Activated CD4-positive, alpha-beta memory T cell treated with anti-CD3 and anti-CD28 coated beads for 36 hours (primary cell): ENCODE measurements around the gene CPNE4. TPM values are rescaled to one million over a fixed set of nuclear protein-coding genes. Genes with fewer than 3 reads are reported as not detected.

Experiments used
- CTCF ChIA-PET: fragments of 350-600 bp; sonication (Branson Sonifier 250); formaldehyde crosslinking; loops from one replicate; lab custom pipeline; 2021; ENCODE audit warnings: antibody characterized with exemption, inconsistent platforms; lab: Charles Lee
- POLR2A ChIA-PET: fragments of 350-600 bp; sonication (Branson Sonifier 250); formaldehyde crosslinking; loops from one replicate; lab custom pipeline; 2021; ENCODE audit warnings: antibody characterized with exemption; lab: Charles Lee
- DNase-seq: peaks from one replicate; pipeline ENCODE4 v3.0.0-alpha.2; 2020
- H3K27ac Mint-ChIP-seq: one replicate; pipeline ENCODE4 v1.8.0; 2021; ENCODE audit warnings: mixed read lengths
- H3K27me3 Mint-ChIP-seq: one replicate; pipeline ENCODE4 v1.8.0; 2021; ENCODE audit warnings: mixed read lengths
- H3K36me3 Mint-ChIP-seq: one replicate; pipeline ENCODE4 v1.8.0; 2021; ENCODE audit warnings: mixed read lengths
- H3K4me1 Mint-ChIP-seq: one replicate; pipeline ENCODE4 v1.8.0; 2021; ENCODE audit warnings: low read depth, mixed read lengths
- H3K4me3 Mint-ChIP-seq: one replicate; pipeline ENCODE4 v1.8.0; 2021; ENCODE audit warnings: mild to moderate bottlenecking, mixed read lengths
- H3K9me3 Mint-ChIP-seq: one replicate; pipeline ENCODE4 v1.8.0; 2021; ENCODE audit warnings: mixed read lengths
- intact Hi-C: fragments of 100-400 bp; cut with micrococcal nuclease; formaldehyde crosslinking; loops from one replicate; pipeline ENCODE4 v1.15.1; 2023
- total RNA-seq, 2 experiments: library from RNA; stranded (reverse); gene quantifications; one replicate each; pipeline ENCODE4 v1.2.3, GENCODE V29; 2021

CPNE4 gene
- total RNA-seq, 2 experiments from 2014 or later: not detected

DNA sequence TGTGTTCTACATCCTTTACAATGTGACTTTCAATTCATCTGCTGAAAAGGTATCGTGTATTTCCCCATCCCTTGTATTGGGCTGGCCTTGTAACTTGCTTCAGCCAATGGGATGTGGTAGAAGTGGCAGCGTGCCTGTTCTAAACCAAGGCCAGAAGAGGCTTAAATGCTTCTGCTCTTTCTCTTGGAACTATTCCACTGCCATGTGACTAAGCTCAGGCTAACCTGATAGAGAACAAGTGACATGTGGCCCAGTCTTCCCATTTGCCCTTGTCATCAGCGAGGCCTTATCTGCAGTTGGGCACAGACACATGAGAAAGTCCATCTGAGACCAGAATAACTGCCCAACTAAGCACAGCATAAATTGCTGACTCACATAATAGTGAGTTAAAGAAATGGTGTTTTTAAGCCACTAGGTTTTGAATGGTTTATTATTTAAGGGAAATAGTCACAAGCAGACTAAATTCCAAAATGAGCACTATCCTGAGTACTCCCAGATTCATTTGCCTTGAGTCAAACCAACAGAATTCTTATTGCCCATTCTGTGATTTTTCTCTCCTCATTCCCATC lies 230.2 kb downstream of the CPNE4 start:
- no peak overlapping the region for H3K27ac Mint-ChIP-seq
- H3K4me3 Mint-ChIP-seq: no peak overlapping the region
- H3K36me3 Mint-ChIP-seq: no peaks in the 10 kb centered on the region
- intact Hi-C loops: no loop called here
- H3K4me1 Mint-ChIP-seq: no peaks in the 10 kb centered on the region
- no peak for DNase-seq
- H3K9me3 Mint-ChIP-seq: no peaks in the 10 kb centered on the region
- ChIA-PET CTCF (interaction anchor here (1.3 kb wide), 1 partner anchor 10 kb away, joined by 3 read pairs; no protein-coding TSS in a partner anchor), POLR2A (no interaction called here)
- peaks cover 3% of the 10 kb centered on the region for H3K27me3 Mint-ChIP-seq

DNA sequence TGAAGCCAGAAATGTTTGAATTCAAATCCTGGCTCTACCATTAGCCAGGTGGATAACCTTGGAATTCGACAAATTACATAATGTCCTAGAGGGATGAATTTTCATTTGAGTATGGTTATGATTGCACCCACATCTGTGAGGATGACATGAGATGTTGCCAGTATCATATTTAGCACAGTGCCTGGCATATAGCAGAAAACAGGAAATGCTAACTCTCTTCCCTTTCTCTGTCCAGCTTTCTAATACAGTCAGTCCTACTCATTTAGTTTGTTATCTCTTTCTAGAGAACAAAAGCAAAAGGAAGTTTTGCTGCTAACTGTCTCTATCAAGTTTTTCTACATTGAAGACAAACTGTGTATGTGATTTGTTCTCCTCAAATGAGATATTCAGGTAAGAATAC lies 231.7 kb downstream of the CPNE4 start:
- Mint-ChIP-seq H3K9me3 (no peaks in the 10 kb centered on the region), H3K27ac (no peak overlapping the region), H3K27me3 (peaks cover 3% of the 10 kb centered on the region), H3K4me1 (no peaks in the 10 kb centered on the region), H3K4me3 (no peak overlapping the region), H3K36me3 (no peaks in the 10 kb centered on the region)
- no peak for DNase-seq
- ChIA-PET POLR2A (no interaction called here), CTCF (no interaction called here)
- intact Hi-C loops: no loop called here

DNA sequence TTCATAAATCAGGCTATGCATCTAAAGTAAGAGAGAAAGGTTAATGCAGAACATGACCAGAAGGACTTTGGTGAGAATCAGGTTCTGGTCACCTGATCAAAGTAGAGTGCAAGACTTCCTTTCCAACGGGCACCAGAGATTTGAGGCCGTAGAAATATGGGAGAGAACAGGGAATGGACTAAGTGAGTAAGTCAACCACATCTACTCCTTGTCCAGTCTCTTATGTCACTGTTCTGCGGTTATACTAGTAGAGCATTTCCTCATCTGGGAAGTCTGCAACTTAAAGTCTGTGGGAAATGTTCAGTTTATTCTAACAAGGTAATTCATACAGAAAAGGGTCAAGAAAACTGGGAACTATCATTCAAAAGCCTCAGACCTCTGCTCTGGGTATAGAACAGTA lies 232.8 kb downstream of the CPNE4 start:
- no peaks in the 10 kb centered on the region for H3K9me3 Mint-ChIP-seq
- intact Hi-C loops: no loop called here
- DNase-seq: no peak
- ChIA-PET POLR2A (no interaction called here), CTCF (no interaction called here)
- H3K27ac Mint-ChIP-seq: no peak overlapping the region
- no peaks in the 10 kb centered on the region for H3K4me1 Mint-ChIP-seq
- H3K27me3 Mint-ChIP-seq: peaks cover 3% of the 10 kb centered on the region
- no peak overlapping the region for H3K4me3 Mint-ChIP-seq
- H3K36me3 Mint-ChIP-seq: no peaks in the 10 kb centered on the region

DNA sequence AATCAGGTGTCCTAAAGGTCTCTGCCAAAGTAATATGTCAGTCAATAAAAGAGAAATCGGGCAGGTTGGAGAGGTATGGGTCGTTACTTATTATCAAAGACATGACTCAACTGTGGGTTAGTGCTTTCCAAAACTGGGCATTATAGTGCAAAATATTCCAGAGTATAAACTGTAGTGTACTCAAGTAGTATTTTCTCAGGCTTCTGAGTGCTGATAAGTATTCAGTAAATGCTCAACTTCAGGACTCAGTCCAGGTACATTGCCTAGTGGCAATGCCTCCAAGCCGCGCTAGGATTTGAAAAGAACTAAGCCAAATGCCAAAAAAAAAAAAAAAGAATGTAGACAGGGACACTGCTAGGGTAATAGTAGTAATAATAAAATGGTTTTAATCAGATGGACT lies 233.2 kb downstream of the CPNE4 start:
- Mint-ChIP-seq H3K36me3 (no peaks in the 10 kb centered on the region), H3K4me3 (no peak overlapping the region), H3K4me1 (peaks cover 3% of the 10 kb centered on the region), H3K27me3 (peaks cover 3% of the 10 kb centered on the region), H3K27ac (no peak overlapping the region), H3K9me3 (no peaks in the 10 kb centered on the region)
- DNase-seq: no peak
- ChIA-PET CTCF (no interaction called here), POLR2A (no interaction called here)
- intact Hi-C loops: no loop called here

DNA sequence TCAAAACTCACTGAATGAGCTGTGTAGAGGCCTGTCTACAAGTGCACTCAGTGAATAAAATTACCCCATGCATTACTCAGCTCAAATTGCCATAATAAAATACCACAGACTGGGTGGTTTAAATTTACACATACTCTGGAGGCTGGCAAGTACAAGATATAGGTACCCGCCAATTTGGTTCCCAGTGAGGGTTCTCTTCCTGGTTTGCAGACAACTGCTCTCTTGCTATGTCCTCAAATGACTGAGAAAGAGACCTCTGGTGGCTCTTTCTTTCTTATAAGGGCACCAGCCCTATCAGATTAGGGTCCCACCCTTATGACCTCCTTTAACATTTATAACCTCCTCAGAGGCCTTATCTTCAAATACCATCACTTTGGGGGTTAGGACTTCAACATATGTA lies 237.0 kb downstream of the CPNE4 start:
- Mint-ChIP-seq H3K4me1 (peaks cover 8% of the 10 kb centered on the region), H3K36me3 (no peaks in the 10 kb centered on the region), H3K27me3 (peaks cover 15% of the 10 kb centered on the region), H3K27ac (no peak overlapping the region), H3K9me3 (no peaks in the 10 kb centered on the region), H3K4me3 (no peak overlapping the region)
- ChIA-PET CTCF (no interaction called here), POLR2A (no interaction called here)
- DNase-seq: no peak
- intact Hi-C loops: loop anchor here (10.0 kb wide), 1 partner anchor 763 kb away; no protein-coding TSS in a partner anchor

DNA sequence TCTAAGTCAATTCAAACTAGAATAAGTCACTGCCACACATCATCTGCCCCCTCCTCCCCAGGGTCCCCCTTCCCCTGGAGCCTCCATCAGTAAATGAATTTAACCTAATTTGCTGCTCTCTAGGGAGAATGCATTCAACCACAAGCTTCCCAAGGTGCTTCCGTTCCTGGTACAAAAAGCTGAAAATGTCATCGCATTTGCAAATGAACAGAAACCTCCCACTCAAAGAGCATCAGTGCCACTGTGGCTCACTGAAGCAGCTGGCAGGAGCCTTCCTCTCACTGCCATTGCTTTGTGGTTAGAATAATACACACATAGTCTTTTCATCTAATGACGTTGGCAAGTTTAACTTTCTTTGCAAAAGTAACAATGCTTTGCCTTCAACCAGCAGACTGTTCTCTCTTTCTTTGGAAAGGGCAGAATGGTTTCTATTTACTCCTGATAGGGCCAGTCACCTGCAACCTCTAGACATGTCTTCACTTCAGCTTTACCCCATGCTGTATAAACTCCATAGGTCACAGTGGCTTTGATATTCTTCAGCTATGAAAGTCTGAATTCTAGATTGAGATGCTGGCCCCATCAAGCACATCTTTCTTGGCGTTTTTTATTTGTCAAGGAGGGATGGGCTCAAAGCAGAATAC lies 238.1 kb downstream of the CPNE4 start:
- ChIA-PET POLR2A (no interaction called here), CTCF (interaction anchor here (0.5 to 1.7 kb wide), 5 partner anchors 11 to 414 kb away, joined by 3 to 6 read pairs (median 4); no protein-coding TSS in a partner anchor)
- Mint-ChIP-seq H3K4me1 (peaks cover 8% of the 10 kb centered on the region), H3K4me3 (no peak overlapping the region), H3K27ac (no peak overlapping the region), H3K36me3 (no peaks in the 10 kb centered on the region), H3K27me3 (peaks cover 13% of the 10 kb centered on the region), H3K9me3 (no peaks in the 10 kb centered on the region)
- DNase-seq: peak; percentile 10
- intact Hi-C loops: loop anchor here (10.0 kb wide), 1 partner anchor 762 kb away; no protein-coding TSS in a partner anchor

DNA sequence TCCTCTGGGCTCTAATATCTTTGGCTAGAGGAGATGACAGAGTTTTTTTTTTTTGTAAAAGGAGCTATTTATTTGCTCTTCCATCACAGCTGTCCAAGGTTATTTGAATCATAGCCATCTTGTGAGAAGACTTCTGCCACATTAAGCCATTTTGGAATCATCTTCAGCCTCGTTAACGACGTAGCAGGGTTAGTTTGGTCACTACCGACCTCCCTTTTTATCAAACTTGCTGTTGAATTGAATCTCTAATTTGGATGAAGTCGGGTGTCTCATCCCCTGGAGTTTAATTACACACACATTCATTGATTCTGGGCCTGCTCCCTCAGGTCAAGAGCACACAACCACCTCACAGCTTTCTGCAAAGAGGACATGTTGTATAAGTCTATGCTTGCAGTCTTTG lies 238.7 kb downstream of the CPNE4 start:
- POLR2A ChIA-PET: no interaction called here
- intact Hi-C loops: loop anchor here (10.0 kb wide), 1 partner anchor 761 kb away; no protein-coding TSS in a partner anchor
- peaks cover 13% of the 10 kb centered on the region for H3K27me3 Mint-ChIP-seq

DNA sequence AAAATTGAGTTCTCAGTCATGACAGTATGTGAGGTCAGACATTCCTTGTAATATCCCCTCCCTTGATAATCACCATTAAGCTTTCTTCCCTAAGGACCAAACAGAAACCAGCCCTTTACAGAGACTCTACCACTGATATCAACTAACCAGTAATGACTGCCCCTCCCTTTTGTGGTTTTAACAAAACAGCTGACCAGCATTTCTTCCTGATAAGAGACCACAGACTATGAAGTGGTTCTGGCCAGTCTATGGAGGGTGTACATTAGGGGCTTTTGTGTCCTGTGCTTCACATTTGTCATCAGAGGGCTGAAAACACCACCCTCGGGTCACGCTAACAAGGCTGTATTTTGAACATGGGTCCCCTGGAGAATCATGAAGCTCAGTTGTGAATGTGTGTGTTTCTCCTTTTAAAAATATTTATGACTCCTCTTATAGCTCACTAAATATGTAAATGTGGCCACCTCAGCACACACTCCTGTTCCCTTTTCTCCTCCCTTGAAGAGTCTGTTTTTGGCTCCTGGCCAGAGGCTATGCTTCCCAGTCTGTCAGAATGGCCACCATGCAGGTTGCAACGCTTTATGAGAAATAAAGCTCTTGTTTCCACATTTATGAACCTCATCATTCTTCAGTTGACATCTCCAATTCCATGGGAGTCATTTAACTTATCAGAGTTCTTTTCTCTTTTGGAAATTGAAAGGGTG lies 239.3 kb downstream of the CPNE4 start:
- no peaks in the 10 kb centered on the region for H3K36me3 Mint-ChIP-seq
- peaks cover 8% of the 10 kb centered on the region for H3K4me1 Mint-ChIP-seq
- no peak for DNase-seq
- H3K4me3 Mint-ChIP-seq: no peak overlapping the region
- POLR2A ChIA-PET: no interaction called here
- CTCF ChIA-PET: interaction anchor here (0.6 to 2.2 kb wide), 12 partner anchors 10 to 763 kb away, joined by 3 to 8 read pairs (median 4); partner anchors contain the start of gene CPNE4
- H3K9me3 Mint-ChIP-seq: no peaks in the 10 kb centered on the region
- H3K27ac Mint-ChIP-seq: no peak overlapping the region
- H3K27me3 Mint-ChIP-seq: peaks cover 13% of the 10 kb centered on the region
- intact Hi-C loops: loop anchor here (1.0 to 10.0 kb wide), 3 partner anchors 234 to 761 kb away; no protein-coding TSS in a partner anchor

More for the DNA sequence above, 238.7 kb downstream of the CPNE4 start:
- Mint-ChIP-seq H3K36me3 (no peaks in the 10 kb centered on the region), H3K27ac (no peak overlapping the region), H3K4me3 (no peak overlapping the region), H3K9me3 (no peaks in the 10 kb centered on the region), H3K4me1 (peaks cover 8% of the 10 kb centered on the region)
- CTCF ChIA-PET: interaction anchor here (0.9 to 1.7 kb wide), 6 partner anchors 10 to 763 kb away, joined by 3 to 8 read pairs (median 5); no protein-coding TSS in a partner anchor
- no peak for DNase-seq

DNA sequence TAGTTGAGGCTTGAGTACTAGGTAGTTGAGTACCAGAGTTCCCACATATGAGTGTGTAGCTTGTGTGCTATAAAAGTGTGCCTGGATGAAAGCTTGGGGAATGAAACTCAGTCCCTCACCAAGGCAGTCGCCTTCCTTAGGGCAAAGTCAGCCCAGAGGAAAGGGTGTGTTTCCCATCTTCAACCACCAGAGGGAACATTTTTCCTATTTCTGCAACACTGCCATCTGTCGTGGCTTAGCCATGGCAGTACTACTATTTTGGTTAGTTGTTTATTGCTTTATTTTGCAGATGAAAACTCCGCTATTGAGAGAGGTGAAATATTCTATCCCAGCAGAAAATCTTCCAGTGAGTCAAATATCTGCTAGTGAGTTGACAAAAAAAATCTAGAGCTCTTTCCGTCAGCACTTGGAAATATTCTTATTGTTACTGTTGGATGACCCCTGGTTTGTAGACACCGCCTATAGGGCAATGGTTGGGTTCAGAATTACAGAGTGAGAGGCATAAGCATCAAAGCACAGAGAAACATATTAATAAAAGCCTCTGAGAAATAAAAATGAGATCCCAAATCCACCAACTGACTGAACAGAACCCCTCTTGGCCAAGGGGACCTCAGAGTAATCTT lies 239.9 kb downstream of the CPNE4 start:
- Mint-ChIP-seq H3K4me1 (peaks cover 8% of the 10 kb centered on the region), H3K27ac (no peak overlapping the region), H3K4me3 (no peak overlapping the region), H3K27me3 (peaks cover 13% of the 10 kb centered on the region), H3K9me3 (no peaks in the 10 kb centered on the region), H3K36me3 (no peaks in the 10 kb centered on the region)
- CTCF ChIA-PET: interaction anchor here (0.5 to 2.2 kb wide), 14 partner anchors 10 to 1036 kb away, joined by 3 to 9 read pairs (median 4); partner anchors contain the start of gene CPNE4
- POLR2A ChIA-PET: no interaction called here
- intact Hi-C loops: loop anchor here (1.0 to 10.0 kb wide), 3 partner anchors 234 to 760 kb away; no protein-coding TSS in a partner anchor
- peak; percentile 16 for DNase-seq

DNA sequence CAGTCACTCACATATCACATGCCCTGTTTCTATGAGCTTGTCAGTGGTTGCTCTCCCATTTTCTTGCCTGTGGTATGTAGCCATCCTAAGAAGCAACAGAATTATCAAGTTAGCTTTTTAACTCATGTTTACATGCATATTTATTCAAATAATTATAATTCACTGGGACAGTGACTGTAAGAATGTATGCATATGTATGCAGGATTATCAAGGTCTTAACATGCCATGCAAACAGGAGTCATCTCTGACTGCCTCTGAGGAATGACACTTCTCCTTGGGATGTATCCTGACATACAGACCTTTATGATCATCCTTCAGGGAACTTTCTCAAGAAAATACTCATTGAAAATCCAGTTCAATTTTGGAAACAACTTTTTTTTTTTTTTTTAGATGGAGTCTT lies 240.9 kb downstream of the CPNE4 start:
- POLR2A ChIA-PET: no interaction called here
- CTCF ChIA-PET: interaction anchor here (2.1 to 2.2 kb wide), 3 partner anchors 24 to 241 kb away, joined by 4 to 9 read pairs (median 5); partner anchors contain the start of gene CPNE4
- H3K4me3 Mint-ChIP-seq: no peak overlapping the region
- peaks cover 16% of the 10 kb centered on the region for H3K27me3 Mint-ChIP-seq
- H3K4me1 Mint-ChIP-seq: peaks cover 8% of the 10 kb centered on the region
- intact Hi-C loops: loop anchor here (10.0 kb wide), 1 partner anchor 759 kb away; no protein-coding TSS in a partner anchor
- DNase-seq: no peak
- H3K27ac Mint-ChIP-seq: no peak overlapping the region
- no peaks in the 10 kb centered on the region for H3K36me3 Mint-ChIP-seq
- no peaks in the 10 kb centered on the region for H3K9me3 Mint-ChIP-seq

DNA sequence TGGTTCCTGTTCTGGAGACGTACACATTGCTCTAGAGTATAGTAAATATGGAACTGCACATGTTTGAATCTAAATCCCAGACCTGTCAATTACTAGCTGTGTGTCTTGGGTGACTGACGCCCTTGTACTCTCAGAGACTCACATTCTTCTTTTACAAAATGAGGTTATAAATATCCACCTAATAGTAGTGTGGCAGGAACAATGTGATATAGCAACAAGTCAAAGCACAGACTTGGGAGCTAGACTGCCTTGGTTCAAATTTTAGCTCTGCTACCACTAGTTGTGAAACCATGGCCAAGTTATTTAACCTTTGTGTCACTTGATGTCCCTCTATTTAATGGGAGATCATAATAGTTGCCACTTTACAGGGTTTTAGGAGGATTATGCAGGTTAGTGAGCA lies 245.6 kb downstream of the CPNE4 start:
- Mint-ChIP-seq H3K4me1 (no peaks in the 10 kb centered on the region), H3K27ac (no peak overlapping the region), H3K4me3 (no peak overlapping the region), H3K36me3 (no peaks in the 10 kb centered on the region), H3K27me3 (peaks cover 6% of the 10 kb centered on the region), H3K9me3 (no peaks in the 10 kb centered on the region)
- ChIA-PET POLR2A (no interaction called here), CTCF (no interaction called here)
- intact Hi-C loops: no loop called here
- DNase-seq: no peak
